OCI-LY7 (cell line): ENCODE data around the gene CNNM4.

Experiments
- EZH2phosphoT487 ChIP-seq: fragments of 200-600 bp; sonication (generic); IDR thresholded peaks from 2 replicates; pipeline ENCODE4 v1.6.1; 2018; ENCODE audit warnings: low read depth, borderline replicate concordance, mild to moderate bottlenecking, mixed run types, antibody characterized with exemption, low read length, moderate library complexity, mixed read lengths
- TF ChIP-seq, protein P1 (sequence below): fragments of 200-600 bp; sonication (generic); conservative IDR thresholded peaks from 2 replicates; pipeline ENCODE4 v1.5.1; 2014; ENCODE audit warnings: mild to moderate bottlenecking, antibody characterized with exemption, low read length, moderate library complexity, mixed read lengths

DNA sequence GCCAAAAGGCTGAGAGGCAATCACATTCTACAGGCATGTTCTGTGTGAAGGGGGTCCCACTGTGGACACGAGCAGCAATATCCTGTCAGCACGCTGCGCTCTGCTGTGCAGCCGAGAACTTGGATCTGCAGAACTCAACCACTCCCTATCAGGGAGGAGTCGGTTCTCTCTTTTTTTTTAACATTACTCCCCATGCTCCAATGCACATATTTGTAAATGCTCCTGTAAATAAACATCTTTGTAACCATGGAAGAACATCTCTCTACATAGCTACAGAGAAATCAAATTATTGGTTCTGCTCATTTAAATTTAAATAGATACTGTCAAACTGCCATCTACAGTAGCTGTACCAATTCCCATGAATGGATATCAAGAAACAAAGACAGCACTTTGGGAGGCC, 86.1 kb downstream of the CNNM4 start:
- TF ChIP-seq, protein P1, sequence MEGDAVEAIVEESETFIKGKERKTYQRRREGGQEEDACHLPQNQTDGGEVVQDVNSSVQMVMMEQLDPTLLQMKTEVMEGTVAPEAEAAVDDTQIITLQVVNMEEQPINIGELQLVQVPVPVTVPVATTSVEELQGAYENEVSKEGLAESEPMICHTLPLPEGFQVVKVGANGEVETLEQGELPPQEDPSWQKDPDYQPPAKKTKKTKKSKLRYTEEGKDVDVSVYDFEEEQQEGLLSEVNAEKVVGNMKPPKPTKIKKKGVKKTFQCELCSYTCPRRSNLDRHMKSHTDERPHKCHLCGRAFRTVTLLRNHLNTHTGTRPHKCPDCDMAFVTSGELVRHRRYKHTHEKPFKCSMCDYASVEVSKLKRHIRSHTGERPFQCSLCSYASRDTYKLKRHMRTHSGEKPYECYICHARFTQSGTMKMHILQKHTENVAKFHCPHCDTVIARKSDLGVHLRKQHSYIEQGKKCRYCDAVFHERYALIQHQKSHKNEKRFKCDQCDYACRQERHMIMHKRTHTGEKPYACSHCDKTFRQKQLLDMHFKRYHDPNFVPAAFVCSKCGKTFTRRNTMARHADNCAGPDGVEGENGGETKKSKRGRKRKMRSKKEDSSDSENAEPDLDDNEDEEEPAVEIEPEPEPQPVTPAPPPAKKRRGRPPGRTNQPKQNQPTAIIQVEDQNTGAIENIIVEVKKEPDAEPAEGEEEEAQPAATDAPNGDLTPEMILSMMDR, result no peak
- TF ChIP-seq EZH2phosphoT487, result no peak
